HPDE6-E6E7 (cell line): Measurements from ENCODE around the gene TMPRSS4.
A peak's percentile ranks its signal among the peaks of the same experiment; 100 is the strongest.

ENCODE experiments used
- DNase-seq: peaks from one replicate; pipeline ENCODE4 v3.0.0; 2011; ENCODE audit warnings: missing footprints; ENCODE audit errors: extremely low spot score

The TMPRSS4 gene

GRCh38 chr11:118135051-118135795, 58.3 kb downstream of the TMPRSS4 start:
- DNase-seq = no peak

- no peak for DNase-seq
Measured at GRCh38 chr11:118135796-118136165, 58.9 kb downstream of the TMPRSS4 start.

DNA sequence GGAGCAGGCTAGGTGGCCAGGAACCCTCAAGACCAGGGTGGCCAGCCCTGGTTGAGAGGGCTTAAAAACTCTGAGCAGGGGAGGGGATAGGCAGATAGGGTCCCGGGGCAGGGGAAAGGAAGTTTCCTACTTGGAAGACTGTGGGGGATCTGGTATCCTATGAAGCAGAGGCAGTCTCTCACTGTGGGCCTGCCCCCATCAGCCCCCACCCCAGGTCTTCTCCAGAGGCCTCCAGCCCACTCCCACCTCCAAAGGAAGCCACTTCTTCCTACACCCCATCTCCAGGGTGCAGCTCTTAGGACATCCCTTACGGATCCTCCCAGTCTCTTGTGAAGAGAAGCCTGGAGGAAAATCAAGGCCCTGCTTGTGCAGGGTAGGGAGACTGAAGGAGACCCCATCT, 59.5 kb downstream of the TMPRSS4 start:
- no peak for DNase-seq

DNA sequence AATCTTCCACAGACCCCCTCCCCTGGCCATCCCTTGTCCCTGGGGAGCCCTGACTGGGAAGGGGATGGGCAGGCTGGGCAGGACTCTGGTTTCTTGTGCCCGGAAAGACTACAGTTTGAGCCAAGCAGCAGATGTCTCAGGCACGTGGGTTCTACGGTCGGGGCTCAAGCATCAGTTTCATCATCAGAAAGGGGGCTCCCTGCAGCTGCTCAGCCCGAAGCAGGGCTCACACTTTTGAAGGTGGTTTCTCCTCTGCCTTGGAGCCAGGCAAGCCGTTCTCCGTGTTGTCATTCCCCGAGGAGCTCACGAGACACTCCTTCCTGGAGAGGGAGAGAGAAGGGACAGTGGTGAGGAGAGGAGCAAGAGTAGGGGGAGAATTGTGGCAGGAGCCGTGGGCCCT, 59.9 kb downstream of the TMPRSS4 start:
- DNase-seq = no peak

GRCh38 chr11:118138839-118139420, 62.1 kb downstream of the TMPRSS4 start:
- DNase-seq = no peak

DNA sequence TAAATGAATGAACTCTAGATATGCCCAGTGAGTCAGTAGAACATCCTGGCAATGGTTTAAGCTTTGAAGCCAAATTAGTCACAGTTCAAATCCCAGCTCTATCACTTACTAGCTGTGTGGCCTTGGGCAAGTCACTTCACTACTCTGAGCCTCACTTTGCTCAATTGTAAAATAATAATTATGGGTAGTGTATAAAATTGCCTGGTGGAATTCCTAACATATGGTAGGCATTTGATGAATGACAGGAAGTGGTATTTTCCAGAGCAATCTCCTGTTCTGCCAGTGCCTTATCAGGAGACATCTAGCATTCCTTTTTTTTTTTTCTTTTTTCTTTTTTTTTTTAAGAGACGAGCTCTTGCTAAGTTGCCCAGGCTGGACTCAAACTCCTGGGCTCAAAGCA, 62.7 kb downstream of the TMPRSS4 start:
- no peak for DNase-seq

DNA sequence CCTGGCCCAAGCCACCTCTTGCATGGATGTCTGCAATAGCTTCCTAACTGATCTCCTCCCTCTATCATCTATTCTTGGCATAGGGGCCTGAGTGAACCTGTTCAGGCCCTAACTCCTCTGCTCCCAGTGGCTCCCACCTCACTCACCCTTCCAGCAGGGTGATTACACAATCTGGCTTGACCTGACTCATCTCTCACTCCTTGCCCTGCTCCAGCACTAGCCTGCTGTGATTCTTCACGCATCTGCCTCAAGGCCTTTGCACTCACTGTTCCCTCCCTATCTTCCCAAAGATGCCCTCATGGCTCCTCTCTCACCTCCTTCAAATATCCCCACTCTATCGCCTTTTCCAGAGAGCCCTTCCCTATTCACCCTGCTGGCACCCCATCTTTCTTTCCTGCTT, 65.2 kb downstream of the TMPRSS4 start:
- peak; percentile 87 for DNase-seq

DNA sequence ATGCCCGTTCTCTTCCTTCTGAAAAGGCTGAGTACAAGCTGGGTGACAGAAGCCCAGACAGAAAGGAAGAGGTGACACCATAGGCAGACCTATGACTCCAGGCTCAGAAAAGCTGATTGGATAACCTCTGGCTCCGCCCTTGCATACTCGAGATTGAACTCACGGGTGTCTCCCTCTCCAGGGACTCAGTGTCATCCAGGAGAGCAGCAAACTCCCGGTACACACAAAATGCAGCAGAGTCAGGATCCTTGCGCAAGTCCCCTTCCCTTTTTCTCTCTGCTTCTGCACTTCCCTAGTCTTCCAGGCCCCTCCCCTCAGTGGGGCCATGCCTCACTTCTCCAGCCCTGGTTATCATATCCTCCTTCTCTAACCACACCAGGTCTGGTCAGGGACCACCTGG, 65.9 kb downstream of the TMPRSS4 start:
- DNase-seq = no peak

GRCh38 chr11:118143661-118144185, 66.8 kb downstream of the TMPRSS4 start:
- DNase-seq = no peak

DNA sequence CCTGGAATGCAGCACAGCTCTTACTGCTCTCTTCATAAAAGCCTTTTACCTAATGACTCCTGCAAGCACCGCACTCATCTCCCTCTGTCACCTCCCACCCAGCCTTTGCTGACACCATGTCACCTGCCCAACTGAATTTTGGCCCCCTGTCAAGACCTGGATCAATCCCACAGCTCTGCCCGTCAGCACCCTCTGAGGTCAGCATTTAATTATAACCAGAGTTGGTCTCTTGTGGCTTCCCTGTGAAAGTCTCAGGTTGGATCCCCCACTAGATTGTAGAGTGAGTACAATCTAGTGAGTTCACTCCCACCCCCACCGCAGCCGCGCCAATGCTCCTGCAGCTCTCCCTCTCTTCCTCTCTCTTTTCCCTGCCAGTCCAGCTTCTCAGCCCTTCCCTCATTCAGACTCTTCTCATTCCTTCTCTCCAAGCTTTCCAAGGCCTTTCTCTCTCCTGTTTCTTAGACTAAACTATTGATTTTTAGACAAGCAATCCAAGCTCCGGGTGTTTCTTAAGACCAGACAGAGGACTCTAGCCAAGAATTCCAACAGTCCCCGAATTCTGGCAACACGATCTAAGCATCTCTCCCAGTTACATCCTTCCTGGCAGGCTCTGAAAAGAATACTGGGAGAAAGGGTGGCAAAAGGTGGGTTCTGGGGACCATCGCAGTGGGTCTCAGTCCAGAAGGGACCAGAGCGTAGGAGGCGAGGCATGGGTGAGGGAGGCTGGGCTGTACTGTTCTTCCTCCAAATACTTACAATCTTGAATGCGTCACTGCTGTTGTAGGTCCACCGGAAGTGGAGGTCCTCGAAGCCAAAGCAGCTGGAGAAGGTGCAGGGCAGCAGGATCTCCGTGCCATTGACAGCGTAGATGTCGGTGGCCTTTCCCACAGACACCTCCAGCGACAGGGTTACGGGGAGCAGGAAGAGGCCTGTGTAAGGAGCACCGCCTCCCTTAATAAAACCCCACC, 67.7 kb downstream of the TMPRSS4 start:
- no peak for DNase-seq

GRCh38 chr11:118145285-118146227, 68.7 kb downstream of the TMPRSS4 start:
- peak; percentile 98 for DNase-seq

DNA sequence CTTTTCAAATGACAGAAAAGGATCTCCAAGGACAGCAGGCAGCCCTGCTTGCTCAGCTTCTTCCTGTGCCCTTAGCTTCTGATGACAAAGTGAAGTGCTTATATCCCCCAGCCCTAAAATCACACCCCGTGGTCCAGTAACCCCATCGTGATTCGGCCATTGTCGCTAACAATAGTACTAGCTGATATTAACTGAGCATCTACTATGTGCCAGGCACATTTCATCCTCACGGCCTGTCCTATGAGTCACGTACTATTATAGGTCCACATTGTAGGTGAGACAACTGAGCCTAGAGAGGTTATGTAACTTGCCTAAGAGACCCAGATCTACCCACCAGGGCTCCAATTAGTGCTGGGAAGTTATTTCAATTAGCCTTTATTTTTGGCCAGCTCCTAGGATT, 69.7 kb downstream of the TMPRSS4 start:
- no peak for DNase-seq

- DNase-seq = no peak
Measured at GRCh38 chr11:118147502-118147901, 70.6 kb downstream of the TMPRSS4 start.

- DNase-seq = no peak
Measured at GRCh38 chr11:118148240-118148639, 71.4 kb downstream of the TMPRSS4 start.

- DNase-seq = no peak
Measured at GRCh38 chr11:118148856-118149255, 72.0 kb downstream of the TMPRSS4 start.

GRCh38 chr11:118149493-118149892, 72.6 kb downstream of the TMPRSS4 start:
- DNase-seq = no peak

DNA sequence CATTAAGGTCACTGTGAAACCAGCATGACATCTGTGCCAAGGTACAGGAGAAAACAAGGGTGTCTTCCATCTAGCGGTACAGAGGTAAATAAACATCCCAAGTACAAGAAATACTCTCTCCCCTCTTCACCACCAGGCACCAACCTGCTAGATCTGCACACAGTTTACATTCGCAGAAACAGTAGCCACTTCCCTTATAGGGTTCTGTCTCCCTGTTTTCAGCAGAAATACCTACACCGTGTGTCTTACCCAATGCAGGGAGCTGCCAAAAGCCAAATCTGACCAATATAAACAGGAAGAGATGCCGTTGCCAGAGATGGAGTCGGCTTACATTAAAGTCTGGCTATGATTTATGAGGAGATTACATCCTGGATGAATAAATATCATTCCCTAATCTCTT, 74.6 kb downstream of the TMPRSS4 start:
- DNase-seq = no peak

DNA sequence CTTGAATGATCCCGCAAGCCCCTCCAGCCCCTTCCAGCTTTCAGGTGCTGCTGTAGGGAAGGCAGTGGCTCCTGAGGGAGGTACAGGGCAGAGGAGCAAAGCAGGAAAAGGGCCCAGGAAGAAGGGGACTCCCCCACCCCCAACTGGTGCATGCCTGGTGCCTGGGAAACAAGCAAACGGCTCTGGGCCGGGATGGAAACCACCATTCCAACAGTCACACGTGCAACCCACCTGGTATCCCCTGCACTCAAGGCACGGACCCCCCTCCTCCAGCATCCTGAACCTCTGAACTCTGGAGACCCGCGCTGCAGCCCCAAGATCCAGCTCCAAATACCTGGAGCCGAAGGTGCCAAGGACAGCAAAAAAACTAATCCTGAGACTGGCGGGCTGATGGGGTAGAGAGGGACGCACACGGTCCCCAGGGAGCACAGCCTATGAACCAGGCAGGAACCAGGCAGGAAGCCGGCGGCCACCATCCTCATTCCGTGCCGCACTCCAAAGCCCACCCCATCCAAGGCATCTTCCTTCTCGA, 75.2 kb downstream of the TMPRSS4 start:
- DNase-seq = no peak

DNA sequence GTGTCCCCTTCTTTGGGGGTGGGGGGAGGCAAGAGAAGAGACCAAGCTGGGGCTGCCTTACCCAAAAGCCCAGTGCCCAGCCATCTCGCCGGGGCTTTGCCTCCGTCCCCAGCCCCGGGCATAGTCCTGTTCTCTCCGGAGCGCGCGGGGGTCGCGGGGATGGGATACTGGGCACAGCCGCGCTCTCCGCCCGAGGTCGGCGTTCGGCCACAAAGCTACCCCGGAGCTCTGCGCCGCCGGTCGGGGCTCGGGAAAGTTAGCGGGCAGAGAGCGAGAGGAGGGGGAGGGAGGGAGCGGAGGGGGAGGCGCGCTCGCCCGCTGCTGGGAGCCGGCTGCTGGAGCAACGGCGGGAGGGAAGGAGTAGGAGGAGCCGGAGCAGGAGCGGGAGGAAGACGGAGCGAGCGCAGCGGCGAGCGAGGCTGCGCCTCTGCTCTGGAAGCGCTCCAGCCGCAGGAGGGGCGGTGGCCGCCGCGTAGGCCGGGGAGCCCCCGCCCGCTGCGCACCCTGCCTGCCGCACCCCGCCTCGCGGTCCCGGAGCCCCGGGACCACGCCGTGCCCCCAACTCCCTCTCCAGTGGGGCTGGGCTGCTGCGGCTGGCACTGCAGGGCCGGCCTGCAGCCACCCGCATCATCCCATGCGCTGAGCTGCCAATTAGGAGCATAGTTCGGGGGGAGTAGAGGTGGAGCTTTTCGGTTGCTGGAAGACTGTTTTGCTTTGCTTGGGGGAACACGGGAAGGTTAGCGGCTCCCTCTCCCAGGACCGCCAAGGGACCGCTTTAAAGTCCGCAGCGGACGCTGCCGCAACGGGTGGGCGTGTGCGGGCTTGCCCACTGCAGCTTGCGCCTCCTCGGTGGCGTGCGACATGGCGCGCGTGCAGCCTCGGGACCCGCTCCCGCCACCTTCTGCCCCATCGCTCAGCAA, 75.9 kb downstream of the TMPRSS4 start, which contains the start of gene SCN4B:
Gene SCN4B, minus strand, starts transcription at position 272 of the 920 bp plus-strand sequence. Its CDS starts 150 bp downstream, at position 122.
- peak; percentile 63 for DNase-seq

DNA sequence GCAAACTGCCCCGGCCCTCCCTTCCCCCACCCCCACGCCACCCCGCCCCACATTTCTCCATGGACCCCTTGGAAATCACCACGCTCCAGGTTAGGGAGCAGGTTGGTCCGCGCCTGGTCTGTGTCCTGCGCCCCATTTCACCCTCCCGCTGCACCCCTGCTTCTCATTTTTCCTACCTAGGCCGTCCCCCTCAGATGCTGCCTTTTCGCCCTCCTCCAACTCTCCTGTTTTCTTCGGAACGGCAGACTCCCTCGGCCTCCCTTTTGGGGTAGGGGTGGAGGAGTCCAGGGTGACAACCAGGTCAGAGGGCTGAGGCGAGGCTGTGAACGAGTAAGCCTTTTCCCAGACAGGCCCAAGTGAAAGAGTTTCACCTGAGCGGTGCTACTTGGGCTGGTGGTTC, 76.6 kb downstream of the TMPRSS4 start:
- no peak for DNase-seq
